ENCODE data around the gene SMDT1. TPM values are rescaled to one million over a fixed set of nuclear protein-coding genes. Genes with fewer than 3 reads are reported as not detected.

SMDT1 gene
- total RNA-seq, 1 experiment from 2014 or later, result 18.3 TPM

GRCh38 chr22:42131562-42131961 is 52.1 kb downstream of the SMDT1 start:
- intact Hi-C loops (cut with micrococcal nuclease), result no loop called here
- ATAC-seq, result no peak
- CTCF ChIA-PET, result no interaction called here

GRCh38 chr22:42132457-42132856 is 53.0 kb downstream of the SMDT1 start:
- TF ChIP-seq CTCF (conservative IDR thresholded peaks at IDR 0.05; ENCODE audit: low read depth, low read length), result no peak
- TF ChIP-seq EZH2phosphoT487 (IDR thresholded peaks at IDR 0.05; ENCODE audit: borderline replicate concordance, low read length), result no peak
- no peak for TF ChIP-seq EZH2 (IDR thresholded peaks at IDR 0.05; ENCODE audit: low read length, unreplicated experiment)
- no peak overlapping the region for H3K9ac ChIP-seq (ENCODE audit: low read length)
- ChIA-PET POLR2A (ENCODE audit: unreplicated experiment) (no interaction called here), CTCF (no interaction called here)
- H3K36me3 ChIP-seq (ENCODE audit: low read depth, low read length), result no peaks in the 10 kb centered on the region
- H2AFZ ChIP-seq (ENCODE audit: low read length), result no peak overlapping the region
- no peaks in the 10 kb centered on the region for H3K79me2 ChIP-seq (ENCODE audit: low read length)
- H4K20me1 ChIP-seq (ENCODE audit: low read length), result no peaks in the 10 kb centered on the region
- H3K27ac ChIP-seq (ENCODE audit: low read length), result no peak overlapping the region
- H3K4me1 ChIP-seq (ENCODE audit: insufficient read depth, low read length), result no peaks in the 10 kb centered on the region
- no peak for DNase-seq
- no peak overlapping the region for H3K4me3 ChIP-seq (ENCODE audit: low read length)
- H3K4me2 ChIP-seq (ENCODE audit: low read length), result no peak overlapping the region
- intact Hi-C loops (cut with micrococcal nuclease), result no loop called here
- no peaks in the 10 kb centered on the region for H3K9me2 ChIP-seq (replicated peaks; ENCODE audit: low read length)
- ATAC-seq, result no peak
- no peaks in the 10 kb centered on the region for H3K9me3 ChIP-seq (ENCODE audit: low read length)
- no TSS peak for BruUV-seq (replicated peaks)
- H3F3A ChIP-seq (ENCODE audit: low read length, unreplicated experiment), result no peaks in the 10 kb centered on the region
- H3K27me3 ChIP-seq (ENCODE audit: low read length), result no peaks in the 10 kb centered on the region

More at GRCh38 chr22:42131562-42131961, 52.1 kb downstream of the SMDT1 start:
- H3K9ac ChIP-seq (ENCODE audit: low read length), result no peak overlapping the region
- DNase-seq, result no peak
- no peak overlapping the region for H3K27ac ChIP-seq (ENCODE audit: low read length)
- H3K36me3 ChIP-seq (ENCODE audit: low read depth, low read length), result no peaks in the 10 kb centered on the region
- H2AFZ ChIP-seq (ENCODE audit: low read length), result no peak overlapping the region
- no peaks in the 10 kb centered on the region for H3K27me3 ChIP-seq (ENCODE audit: low read length)
- no peak for TF ChIP-seq EZH2phosphoT487 (IDR thresholded peaks at IDR 0.05; ENCODE audit: borderline replicate concordance, low read length)
- no peak for TF ChIP-seq EZH2 (IDR thresholded peaks at IDR 0.05; ENCODE audit: low read length, unreplicated experiment)
- TF ChIP-seq CTCF (conservative IDR thresholded peaks at IDR 0.05; ENCODE audit: low read depth, low read length), result no peak
- H3K9me3 ChIP-seq (ENCODE audit: low read length), result no peaks in the 10 kb centered on the region
- H3K79me2 ChIP-seq (ENCODE audit: low read length), result no peaks in the 10 kb centered on the region
- POLR2A ChIA-PET (ENCODE audit: unreplicated experiment), result no interaction called here
- no peaks in the 10 kb centered on the region for H4K20me1 ChIP-seq (ENCODE audit: low read length)
- no TSS peak for BruUV-seq (replicated peaks)
- H3K9me2 ChIP-seq (replicated peaks; ENCODE audit: low read length), result no peaks in the 10 kb centered on the region
- H3K4me2 ChIP-seq (ENCODE audit: low read length), result no peak overlapping the region
- no peaks in the 10 kb centered on the region for H3F3A ChIP-seq (ENCODE audit: low read length, unreplicated experiment)
- no peak overlapping the region for H3K4me3 ChIP-seq (ENCODE audit: low read length)
- no peaks in the 10 kb centered on the region for H3K4me1 ChIP-seq (ENCODE audit: insufficient read depth, low read length)

Other genes starting within 250 kb of the SMDT1 start
- 38.7 and 40.0 TPM in 2 replicates for gene SREBF2, start 246.6 kb upstream of the SMDT1 start, total RNA-seq (2014; rRNA removed)
- gene SHISA8, start 164.6 kb upstream of the SMDT1 start, total RNA-seq (2014; rRNA removed), result not detected in 2 replicates
- gene TNFRSF13C, start 152.9 kb upstream of the SMDT1 start, total RNA-seq (2014; rRNA removed), result 0.58 and 0.66 TPM in 2 replicates
- gene CENPM, start 132.5 kb upstream of the SMDT1 start, total RNA-seq (2014; rRNA removed), result 75.9 and 77.5 TPM in 2 replicates
- gene SEPTIN3, start 110.3 kb upstream of the SMDT1 start, total RNA-seq (2014; rRNA removed), result 1.2 and 3.6 TPM in 2 replicates
- 0.33 TPM in 1 of 2 replicates, not detected in the other for gene WBP2NL, start 80.9 kb upstream of the SMDT1 start, total RNA-seq (2014; rRNA removed)
- gene NAGA, start 8.9 kb upstream of the SMDT1 start, total RNA-seq (2014; rRNA removed), result 25.1 and 27.2 TPM in 2 replicates
- gene PHETA2, start 5.5 kb upstream of the SMDT1 start, total RNA-seq (2014; rRNA removed), result 0.04 TPM in 1 of 2 replicates, not detected in the other
- 91.5 and 118 TPM in 2 replicates for gene NDUFA6, start 11.1 kb downstream of the SMDT1 start, total RNA-seq (2014; rRNA removed)
- 0.52 and 0.55 TPM in 2 replicates for gene CYP2D6, start 51.1 kb downstream of the SMDT1 start, total RNA-seq (2014; rRNA removed)
- gene TCF20, start 191.0 kb downstream of the SMDT1 start, total RNA-seq (2014; rRNA removed), result 36.0 and 37.0 TPM in 2 replicates

All from PC-3 (cell line).